Loucy (cell line): ENCODE measurements around the gene TLE5.

Source experiments
- H2AFZ ChIP-seq: fragments of 200-600 bp; sonication (generic); 2 replicates; pipeline ENCODE4 v1.6.0; 2016; ENCODE audit warnings: antibody characterized with exemption, mild to moderate bottlenecking, low read length, moderate library complexity
- H3F3A ChIP-seq: fragments of 200-600 bp; 2 replicates; pipeline ENCODE4 v1.6.0; 2016; ENCODE audit warnings: antibody characterized with exemption, low read depth, mild to moderate bottlenecking
- H3K27me3 ChIP-seq: fragments of 200-600 bp; sonication (generic); 2 replicates; pipeline ENCODE4 v1.6.1; 2014; ENCODE audit warnings: low read length, mild to moderate bottlenecking; ENCODE audit not compliant: insufficient read depth, poor library complexity, severe bottlenecking
- H3K36me3 ChIP-seq: fragments of 200-600 bp; sonication (generic); 2 replicates; pipeline ENCODE4 v1.6.1; 2016; ENCODE audit warnings: low read length; ENCODE audit not compliant: insufficient read depth
- H3K4me1 ChIP-seq: fragments of 200-600 bp; sonication (generic); 2 replicates; pipeline ENCODE4 v1.5.1; 2014; ENCODE audit warnings: low read length, mild to moderate bottlenecking; ENCODE audit not compliant: insufficient read depth, poor library complexity, severe bottlenecking
- H3K4me2 ChIP-seq: fragments of 200-600 bp; sonication (generic); 2 replicates; pipeline ENCODE4 v1.6.0; 2014; ENCODE audit warnings: antibody characterized with exemption, low read length, low read depth, mild to moderate bottlenecking; ENCODE audit not compliant: poor library complexity, severe bottlenecking
- H3K4me3 ChIP-seq: fragments of 200-600 bp; sonication (generic); 2 replicates; pipeline ENCODE4 v1.5.1; 2014; ENCODE audit warnings: low read length, mild to moderate bottlenecking, mixed read lengths; ENCODE audit not compliant: poor library complexity, severe bottlenecking
- H3K79me2 ChIP-seq: fragments of 200-600 bp; sonication (generic); 2 replicates; pipeline ENCODE4 v1.6.1; 2014; ENCODE audit warnings: low read length; ENCODE audit not compliant: insufficient read depth
- H3K9ac ChIP-seq: fragments of 200-600 bp; sonication (generic); 2 replicates; pipeline ENCODE4 v1.6.0; 2014; ENCODE audit warnings: mild to moderate bottlenecking, low read depth, low read length, moderate library complexity; ENCODE audit not compliant: poor library complexity, severe bottlenecking
- H3K9me2 ChIP-seq: fragments of 200-600 bp; sonication (generic); replicated peaks from 2 replicates; pipeline ENCODE4 v1.6.1; 2016; ENCODE audit warnings: low read depth, low read length, mixed read lengths
- H3K9me3 ChIP-seq: fragments of 200-600 bp; sonication (generic); 2 replicates; pipeline ENCODE4 v1.6.1; 2014; ENCODE audit warnings: mild to moderate bottlenecking, antibody characterized with exemption, low read length, low read depth; ENCODE audit not compliant: insufficient read depth
- H4K20me1 ChIP-seq: fragments of 200-600 bp; sonication (generic); 2 replicates; pipeline ENCODE4 v1.6.0; 2014; ENCODE audit warnings: antibody characterized with exemption, low read length, mild to moderate bottlenecking; ENCODE audit not compliant: insufficient read depth, poor library complexity, severe bottlenecking
- EZH2phosphoT487 ChIP-seq: fragments of 200-600 bp; IDR thresholded peaks from 2 replicates; pipeline ENCODE4 v1.6.1; 2018; ENCODE audit warnings: antibody characterized with exemption, mild to moderate bottlenecking, moderate library complexity, borderline replicate concordance
- TF ChIP-seq, protein P1 (sequence below): fragments of 200-600 bp; sonication (generic); conservative IDR thresholded peaks from 2 replicates; pipeline ENCODE4 v1.5.1; 2014; ENCODE audit warnings: mild to moderate bottlenecking, antibody characterized with exemption, low read length

The TLE5 gene

DNA sequence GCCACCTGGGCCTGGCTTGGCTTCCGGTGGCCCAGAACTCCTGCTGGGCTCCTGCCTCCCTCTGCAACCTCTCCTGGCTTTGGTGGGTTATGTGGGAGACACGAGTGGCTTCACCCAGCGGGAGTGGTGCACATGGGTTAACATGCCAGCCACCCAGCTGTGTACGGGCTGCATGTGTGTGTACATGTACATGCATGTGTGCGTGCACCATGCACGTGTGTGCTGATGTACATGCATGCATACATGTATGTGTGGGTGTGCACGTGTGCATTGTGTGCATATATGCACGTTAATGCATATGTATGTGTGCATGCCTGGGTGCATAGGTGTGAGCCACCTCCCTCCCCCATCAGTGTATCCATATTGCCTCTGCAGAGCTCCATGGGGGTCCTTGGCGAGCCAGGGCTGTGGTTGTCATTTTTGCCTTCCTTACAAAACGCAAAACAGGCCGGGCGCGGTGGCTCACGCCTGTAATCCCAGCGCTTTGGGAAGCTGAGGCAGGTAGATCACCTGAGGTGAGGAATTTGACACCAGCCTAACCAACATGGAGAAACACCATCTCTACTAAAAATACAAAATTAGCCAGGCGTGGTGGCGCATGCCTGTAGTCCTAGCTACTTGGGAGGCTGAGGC, 44.3 kb upstream of the TLE5 start:
- Histone ChIP-seq H2AFZ (no peak overlapping the region), H3K4me3 (no peak overlapping the region), H3K9me3 (no peaks in the 10 kb centered on the region), H4K20me1 (no peaks in the 10 kb centered on the region), H3K36me3 (no peaks in the 10 kb centered on the region), H3K79me2 (no peaks in the 10 kb centered on the region; the same call in 1 of the 2 replicates), H3K27me3 (no peaks in the 10 kb centered on the region), H3K9ac (no peak overlapping the region), H3K4me1 (peaks cover 3% of the 10 kb centered on the region), H3K4me2 (no peak overlapping the region), H3K9me2 (no peaks in the 10 kb centered on the region), H3F3A (no peaks in the 10 kb centered on the region)
- no peak for TF ChIP-seq EZH2phosphoT487
- TF ChIP-seq, protein P1, sequence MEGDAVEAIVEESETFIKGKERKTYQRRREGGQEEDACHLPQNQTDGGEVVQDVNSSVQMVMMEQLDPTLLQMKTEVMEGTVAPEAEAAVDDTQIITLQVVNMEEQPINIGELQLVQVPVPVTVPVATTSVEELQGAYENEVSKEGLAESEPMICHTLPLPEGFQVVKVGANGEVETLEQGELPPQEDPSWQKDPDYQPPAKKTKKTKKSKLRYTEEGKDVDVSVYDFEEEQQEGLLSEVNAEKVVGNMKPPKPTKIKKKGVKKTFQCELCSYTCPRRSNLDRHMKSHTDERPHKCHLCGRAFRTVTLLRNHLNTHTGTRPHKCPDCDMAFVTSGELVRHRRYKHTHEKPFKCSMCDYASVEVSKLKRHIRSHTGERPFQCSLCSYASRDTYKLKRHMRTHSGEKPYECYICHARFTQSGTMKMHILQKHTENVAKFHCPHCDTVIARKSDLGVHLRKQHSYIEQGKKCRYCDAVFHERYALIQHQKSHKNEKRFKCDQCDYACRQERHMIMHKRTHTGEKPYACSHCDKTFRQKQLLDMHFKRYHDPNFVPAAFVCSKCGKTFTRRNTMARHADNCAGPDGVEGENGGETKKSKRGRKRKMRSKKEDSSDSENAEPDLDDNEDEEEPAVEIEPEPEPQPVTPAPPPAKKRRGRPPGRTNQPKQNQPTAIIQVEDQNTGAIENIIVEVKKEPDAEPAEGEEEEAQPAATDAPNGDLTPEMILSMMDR, result no peak

DNA sequence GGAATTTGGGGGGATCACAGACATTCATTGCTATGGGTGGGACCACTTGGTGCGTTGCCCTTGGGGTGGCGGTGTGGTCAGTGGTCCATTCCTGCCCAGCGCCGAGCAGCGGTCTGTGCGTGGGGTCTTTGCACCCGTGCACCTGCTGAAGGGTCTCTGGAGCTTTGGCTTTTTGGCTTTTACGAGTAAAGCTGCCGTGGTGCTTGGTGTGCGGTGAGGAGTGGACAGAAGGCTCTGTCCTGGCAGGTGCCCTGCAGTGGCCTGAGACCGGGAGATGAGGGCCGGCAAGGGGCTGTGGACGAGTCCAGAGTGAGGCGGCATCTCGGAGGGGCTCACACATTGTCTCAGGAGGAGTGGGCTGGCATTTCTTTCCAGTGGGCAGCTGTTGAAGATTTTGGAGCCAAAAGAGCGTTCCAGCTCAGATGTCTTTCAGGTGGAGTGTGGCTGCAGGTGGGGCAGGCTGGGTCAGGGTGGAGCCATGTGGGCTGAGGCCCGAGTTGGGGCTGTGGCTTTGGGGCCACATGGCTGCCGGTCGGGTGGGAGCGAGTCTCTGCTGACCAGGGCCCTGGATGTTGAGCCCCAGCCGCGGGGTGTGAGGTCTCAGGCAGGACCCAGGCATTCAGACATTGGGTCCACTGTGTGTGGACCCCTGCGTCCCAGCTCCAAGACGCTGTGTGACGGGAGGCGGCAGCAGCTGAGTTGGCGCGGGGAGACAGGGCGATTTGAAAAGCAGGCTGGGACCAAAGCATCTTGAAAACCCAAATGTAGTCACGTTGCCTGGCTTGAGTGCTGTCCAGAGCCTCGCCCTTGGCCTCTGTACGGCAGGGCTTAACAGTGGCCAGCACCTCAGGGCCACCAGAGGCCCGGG, 43.6 kb upstream of the TLE5 start:
- Histone ChIP-seq H3K4me1 (peaks cover 3% of the 10 kb centered on the region), H3K36me3 (no peaks in the 10 kb centered on the region)

DNA sequence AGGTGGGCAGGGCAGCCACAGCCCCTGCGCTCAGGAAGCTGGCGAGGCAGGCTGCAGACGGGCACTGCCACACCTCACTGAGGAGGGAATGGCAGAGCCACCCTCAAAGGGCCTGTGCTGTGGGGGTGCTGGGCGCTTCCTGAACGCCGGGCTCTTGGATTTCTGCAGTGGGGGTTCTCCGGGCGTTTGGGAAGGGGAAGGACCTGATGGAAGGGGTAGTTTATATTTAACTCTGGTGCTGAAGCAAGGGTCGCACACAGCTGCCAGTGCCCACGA, 42.4 kb upstream of the TLE5 start:
- Histone ChIP-seq H4K20me1 (no peaks in the 10 kb centered on the region), H3K9me3 (no peaks in the 10 kb centered on the region), H3K4me2 (no peak overlapping the region), H3K27me3 (no peaks in the 10 kb centered on the region), H3K36me3 (no peaks in the 10 kb centered on the region), H3K4me3 (no peak overlapping the region), H3K4me1 (peaks cover 3% of the 10 kb centered on the region), H3K79me2 (no peaks in the 10 kb centered on the region; the same call in 1 of the 2 replicates), H3F3A (no peaks in the 10 kb centered on the region), H2AFZ (no peak overlapping the region), H3K9me2 (no peaks in the 10 kb centered on the region), H3K9ac (no peak overlapping the region)
- TF ChIP-seq, protein P1, result no peak
- no peak for TF ChIP-seq EZH2phosphoT487

More for the DNA sequence above, 43.6 kb upstream of the TLE5 start:
- H4K20me1 ChIP-seq, result no peaks in the 10 kb centered on the region
- H3K4me2 ChIP-seq, result no peak overlapping the region
- H3K9ac ChIP-seq, result no peak overlapping the region
- H3K4me3 ChIP-seq, result no peak overlapping the region
- no peak for TF ChIP-seq EZH2phosphoT487
- TF ChIP-seq, protein P1, result no peak
- H3K79me2 ChIP-seq, result no peaks in the 10 kb centered on the region; the same call in 1 of the 2 replicates
- no peaks in the 10 kb centered on the region for H3F3A ChIP-seq
- no peaks in the 10 kb centered on the region for H3K9me2 ChIP-seq
- no peak overlapping the region for H2AFZ ChIP-seq
- H3K9me3 ChIP-seq, result no peaks in the 10 kb centered on the region
- H3K27me3 ChIP-seq, result no peaks in the 10 kb centered on the region
